NCI-H526 (cell line): ENCODE data around the gene RAB3GAP2.
"Not testable (repeated sequence)": the region's sequence is repeated elsewhere in the genome, so short reads cannot be mapped to it uniquely, and the experiment has no call there.

Source experiments
- DNase-seq, 2 experiments: peaks; one replicate each; lab custom pipeline; 2025; lab: John Stamatoyannopoulos, UW

RAB3GAP2 gene

GRCh38 chr1:220290140-220290761 lies 18.0 kb upstream of the RAB3GAP2 start:
- no peak for DNase-seq

GRCh38 chr1:220287129-220287528 lies 14.9 kb upstream of the RAB3GAP2 start:
- no peak for DNase-seq

DNA sequence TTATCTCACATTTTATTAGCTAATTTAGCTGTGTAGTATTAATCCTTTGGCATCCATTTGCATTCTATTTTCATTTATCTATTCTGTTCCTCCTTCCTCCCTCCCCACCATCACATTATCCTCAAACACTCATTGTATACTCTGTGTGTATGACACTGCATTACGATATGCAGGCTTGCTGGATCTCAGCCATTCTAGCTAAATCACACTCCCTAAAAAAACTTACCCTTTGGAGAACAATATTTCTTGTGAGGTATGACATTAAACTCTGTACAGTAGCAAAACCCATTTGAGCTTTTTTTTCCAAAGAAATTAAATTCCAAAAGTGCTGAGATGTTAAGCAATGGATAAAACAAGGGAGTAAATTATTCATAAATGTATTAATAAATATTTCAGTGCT lies 11.4 kb upstream of the RAB3GAP2 start:
- peak in 1 of 2 experiments; percentile 0 for DNase-seq

DNA sequence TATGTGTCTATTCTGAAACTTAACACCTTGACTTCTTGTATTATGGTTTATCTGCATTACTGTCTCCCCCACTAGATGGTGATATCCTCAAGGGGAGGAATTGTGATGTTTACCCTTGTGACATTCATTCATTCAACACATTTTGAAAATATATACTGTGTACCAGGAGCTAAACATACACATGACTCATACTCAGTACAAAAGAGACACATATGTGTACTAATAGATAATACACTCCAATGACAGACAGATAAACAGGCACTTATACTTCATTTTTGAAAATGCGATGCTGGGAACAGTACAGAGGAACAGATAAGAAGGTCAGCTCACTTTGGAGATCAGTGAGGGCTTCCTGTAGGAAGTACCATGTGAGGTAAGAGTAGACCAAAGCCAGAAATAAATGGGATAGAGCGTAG lies 8.9 kb upstream of the RAB3GAP2 start:
- peak; percentile 7 to 22 for DNase-seq

DNA sequence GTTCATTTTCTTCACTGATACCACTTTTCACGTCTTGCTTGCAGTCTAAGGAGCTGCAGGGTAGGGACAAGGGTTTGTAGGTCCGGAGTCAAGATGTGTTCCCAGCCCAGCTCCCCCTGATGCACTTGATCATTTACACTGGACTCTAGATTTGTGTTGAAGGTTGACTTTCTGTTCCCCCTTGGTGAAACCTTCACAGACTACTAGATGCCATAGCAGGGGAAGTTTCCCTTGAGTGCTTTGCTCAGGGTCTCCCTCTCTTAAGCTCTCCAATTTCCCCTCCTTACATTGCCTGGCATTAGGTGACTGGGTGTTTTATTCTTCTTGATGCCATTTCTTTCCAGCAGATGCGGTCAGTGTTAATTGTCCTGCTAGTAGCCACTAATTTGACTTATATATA lies 8.0 kb upstream of the RAB3GAP2 start:
- no peak for DNase-seq

DNA sequence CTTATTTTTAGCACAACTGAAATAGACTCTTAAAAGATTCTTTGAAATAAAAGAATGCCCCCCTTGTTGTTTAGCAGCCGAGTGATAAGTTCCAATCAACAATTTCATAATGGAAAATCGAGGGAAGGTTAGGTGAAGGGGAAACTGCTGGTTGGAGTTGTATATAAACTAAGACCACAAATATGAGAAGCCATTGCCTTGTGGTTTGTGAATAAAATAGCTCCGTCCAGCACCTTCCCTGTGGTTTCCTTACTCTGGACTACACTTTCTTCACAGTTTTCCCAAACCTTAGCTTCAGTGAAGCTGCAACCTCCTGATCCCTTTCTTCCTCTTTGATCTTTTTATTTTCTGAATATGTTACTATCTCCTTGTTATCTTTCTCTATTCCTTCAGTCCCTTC lies 6.7 kb upstream of the RAB3GAP2 start:
- DNase-seq = no peak

GRCh38 chr1:220275430-220275829 lies 3.2 kb upstream of the RAB3GAP2 start:
- DNase-seq = no peak

DNA sequence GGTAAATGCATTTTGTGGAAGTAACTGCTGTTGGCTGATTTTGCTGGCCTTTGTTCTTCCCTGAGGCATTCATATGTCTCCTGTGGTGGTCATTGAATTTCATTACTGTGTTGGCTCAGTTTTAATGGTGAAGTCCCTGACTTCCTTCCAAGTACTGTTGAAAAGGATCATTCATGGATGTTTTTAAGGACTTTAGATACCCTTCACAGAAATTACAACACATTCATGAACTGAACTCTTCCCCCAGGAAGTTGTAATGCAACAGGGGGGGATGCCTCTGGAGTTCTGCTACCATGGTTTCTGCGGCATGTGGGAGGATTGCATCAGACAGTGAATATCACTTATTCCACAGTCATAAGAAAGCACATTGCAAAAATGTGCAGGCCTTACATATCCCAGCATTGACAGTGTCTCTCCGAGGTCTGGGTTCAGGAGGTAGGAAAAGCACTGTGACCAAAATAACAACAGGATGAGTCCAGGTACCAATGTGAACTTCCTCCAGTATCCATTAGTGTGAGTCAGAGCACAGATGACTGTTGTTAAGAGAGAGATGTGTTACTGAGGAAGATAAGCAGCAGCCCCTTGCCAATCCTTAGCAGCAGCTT lies 2.1 kb upstream of the RAB3GAP2 start:
- no peak for DNase-seq

- DNase-seq = no peak
Measured at GRCh38 chr1:220272841-220273090, 513 bp upstream of the RAB3GAP2 start.

DNA sequence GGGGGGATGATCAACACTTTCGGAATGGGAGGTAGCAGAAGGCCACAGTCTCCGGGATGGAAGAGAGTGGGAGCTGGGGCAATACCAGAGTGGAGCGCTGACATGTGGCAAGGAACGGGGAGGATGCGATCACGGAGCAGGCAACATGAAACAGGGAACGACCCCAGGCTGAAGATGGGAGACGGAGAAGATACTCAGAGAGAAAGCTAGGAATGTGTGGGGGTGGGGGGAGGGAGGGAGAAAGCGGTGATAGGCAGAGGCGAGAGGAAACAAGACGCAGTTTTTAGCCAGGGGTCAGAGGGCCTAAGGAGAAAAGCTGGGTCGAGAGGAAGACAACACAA lies 577 bp downstream of the RAB3GAP2 start:
- DNase-seq = no peak

DNA sequence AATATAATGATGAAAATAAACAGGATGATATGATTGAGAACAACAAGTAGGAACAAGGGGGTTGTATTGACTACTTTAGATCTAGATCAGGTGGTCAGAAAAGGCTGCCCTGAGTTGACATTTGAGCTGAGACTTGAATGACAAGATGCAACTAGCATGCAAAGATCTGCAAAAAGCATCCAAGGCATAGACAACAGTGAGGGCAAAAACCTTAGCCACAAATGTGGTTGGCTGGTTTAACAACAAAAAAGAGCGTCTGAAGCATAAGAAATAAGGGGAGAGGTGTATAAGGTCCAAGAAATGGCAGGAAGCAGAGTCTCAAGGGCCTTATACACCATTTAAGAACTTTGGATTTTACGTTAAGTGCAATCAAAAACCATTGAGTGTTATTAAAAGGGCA lies 3.2 kb downstream of the RAB3GAP2 start:
- DNase-seq = no peak

DNA sequence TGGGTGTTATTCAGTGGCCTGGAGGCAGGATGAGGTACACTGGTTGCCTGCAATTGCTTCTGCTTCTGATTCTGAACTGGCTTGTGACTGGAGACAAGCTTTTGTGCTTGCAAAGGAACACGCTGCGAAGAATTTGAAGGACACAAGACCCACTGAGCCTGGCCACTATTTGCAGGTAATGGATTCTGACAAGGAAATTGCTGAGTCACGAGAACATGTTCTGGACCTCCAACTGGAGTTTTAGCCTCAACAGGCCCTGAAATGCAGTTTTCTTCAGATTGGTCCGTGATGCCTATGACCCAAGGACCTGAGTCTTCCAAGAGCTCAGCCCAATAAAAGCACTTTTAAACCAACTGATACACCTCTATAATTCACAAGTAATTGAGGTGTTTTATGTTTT lies 4.6 kb downstream of the RAB3GAP2 start:
- DNase-seq = no peak

DNA sequence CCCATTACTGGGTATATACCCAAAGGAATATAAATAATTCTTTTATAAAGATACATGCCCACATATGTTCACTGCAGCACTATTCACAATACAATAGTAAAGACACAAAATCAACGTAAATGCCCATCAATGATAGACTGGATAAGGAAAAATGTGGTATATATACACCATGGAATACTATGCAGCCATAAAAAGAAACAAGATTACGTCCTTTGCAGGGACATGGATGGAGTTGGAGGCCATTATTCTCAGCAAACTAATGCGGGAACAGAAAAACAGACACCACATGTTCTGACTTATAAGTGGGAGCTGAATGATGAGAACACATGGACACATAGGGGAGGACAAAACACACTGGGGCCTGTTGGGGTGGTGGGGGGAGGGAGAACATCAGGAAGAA lies 12.0 kb downstream of the RAB3GAP2 start:
- not testable (repeated sequence) for DNase-seq

- DNase-seq = not testable (repeated sequence)
Measured at GRCh38 chr1:220259756-220260155, 12.5 kb downstream of the RAB3GAP2 start.

DNA sequence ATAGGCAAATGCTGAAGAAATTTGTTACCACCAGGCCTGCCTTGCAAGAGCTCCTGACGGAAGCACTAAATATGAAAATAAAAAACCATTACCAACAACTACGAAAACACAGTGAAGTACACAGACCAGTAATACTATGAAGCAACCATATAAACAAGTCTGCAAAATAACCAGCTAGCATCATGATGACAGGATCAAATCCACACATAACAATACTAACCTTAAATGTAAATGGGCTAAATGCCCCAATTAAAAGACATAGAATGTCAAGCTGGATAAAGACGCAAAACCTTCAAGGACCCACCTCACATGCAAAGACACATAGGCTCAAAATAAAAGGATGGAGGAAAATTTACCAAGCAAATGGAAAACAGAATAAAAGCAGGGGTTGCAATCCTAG lies 16.1 kb downstream of the RAB3GAP2 start:
- not testable (repeated sequence) for DNase-seq

GRCh38 chr1:220255204-220255603 lies 17.0 kb downstream of the RAB3GAP2 start:
- DNase-seq = no peak

DNA sequence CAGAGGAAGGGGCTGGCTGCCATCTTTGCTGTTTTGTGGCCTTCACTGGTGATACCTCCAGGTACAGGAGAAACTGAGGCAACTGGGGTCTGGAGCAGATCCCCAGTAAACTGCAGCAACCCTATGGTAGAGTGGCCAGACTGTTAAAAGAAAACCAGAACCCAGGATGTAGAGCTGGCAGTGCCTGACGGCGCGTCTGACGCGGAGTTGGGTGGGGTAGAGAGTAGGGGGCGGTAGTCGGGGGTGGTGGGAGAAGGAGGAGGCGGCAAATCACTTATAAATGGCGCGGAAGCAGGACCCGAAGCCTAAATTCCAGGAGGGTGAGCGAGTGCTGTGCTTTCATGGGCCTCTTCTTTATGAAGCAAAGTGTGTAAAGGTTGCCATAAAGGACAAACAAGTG lies 19.0 kb downstream of the RAB3GAP2 start:
- DNase-seq = not testable (repeated sequence)

- no peak for DNase-seq
Measured at GRCh38 chr1:220251272-220251671, 21.0 kb downstream of the RAB3GAP2 start.

DNA sequence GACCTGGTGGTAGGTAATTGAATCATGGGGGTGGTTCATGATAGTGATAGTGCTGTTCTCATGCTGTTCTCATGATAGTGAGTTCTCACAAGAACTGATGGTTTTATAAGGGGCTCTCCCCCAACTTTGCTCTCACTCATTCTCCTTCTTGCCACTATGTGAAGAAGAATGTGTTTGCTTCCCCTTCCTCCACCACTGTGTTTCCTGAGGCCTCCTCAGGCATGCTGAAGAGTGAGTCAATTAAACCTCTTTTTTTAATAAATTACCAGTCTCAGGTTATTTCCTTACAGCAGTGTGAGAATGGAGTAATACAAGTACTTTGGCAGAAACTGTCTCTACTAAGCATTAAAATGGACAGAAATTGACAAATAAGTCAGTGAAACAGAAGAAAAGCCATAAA lies 21.6 kb downstream of the RAB3GAP2 start:
- no peak for DNase-seq

DNA sequence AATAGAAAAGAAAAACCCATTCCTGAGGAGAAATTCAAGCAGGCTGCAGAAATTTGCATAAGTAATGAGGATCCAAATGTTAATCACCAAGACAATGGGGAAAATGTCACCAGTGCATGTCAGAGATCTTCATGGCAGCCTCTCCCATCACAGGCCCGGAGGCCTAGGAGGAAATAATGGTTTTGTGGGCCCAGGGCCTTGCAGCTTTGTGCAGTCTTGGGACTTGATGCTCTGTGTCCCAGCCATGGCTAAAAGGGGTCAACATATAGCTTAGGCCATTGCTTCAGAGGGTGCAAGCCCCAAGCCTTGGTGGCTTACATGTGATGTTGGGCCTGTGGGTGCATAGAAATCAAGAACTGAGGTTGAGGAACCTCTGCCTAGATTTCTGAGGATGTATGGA lies 22.7 kb downstream of the RAB3GAP2 start:
- DNase-seq = no peak

DNA sequence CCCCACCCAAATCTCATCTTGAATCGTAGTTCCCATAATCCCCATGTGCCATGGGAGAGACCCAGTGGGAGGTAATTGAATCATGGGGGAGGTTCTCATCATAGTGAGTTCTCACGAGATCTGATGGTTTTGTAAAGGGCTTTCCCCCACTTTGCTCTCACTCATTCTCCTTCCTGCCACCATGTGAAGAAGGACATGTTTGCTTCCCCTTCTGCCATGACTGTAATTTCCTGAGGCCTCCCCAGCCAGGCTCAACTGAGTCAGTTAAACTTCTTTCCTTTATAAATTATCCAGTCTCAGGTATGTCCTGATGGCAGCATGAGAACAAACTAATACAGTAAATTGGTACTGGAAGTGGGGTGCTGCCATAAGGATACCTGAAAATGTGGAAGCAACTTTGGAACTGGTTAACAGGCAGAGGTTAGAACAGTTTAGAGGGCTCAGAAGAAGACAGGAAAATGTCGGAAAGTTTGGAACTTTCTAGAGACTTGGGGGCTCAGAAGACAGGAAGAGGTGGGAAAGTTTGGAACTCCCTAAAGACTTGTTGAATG lies 23.5 kb downstream of the RAB3GAP2 start:
- DNase-seq = not testable (repeated sequence)

GRCh38 chr1:220245900-220246299 lies 26.4 kb downstream of the RAB3GAP2 start:
- DNase-seq = not testable (repeated sequence)

- no peak for DNase-seq
Measured at GRCh38 chr1:220243947-220244346, 28.3 kb downstream of the RAB3GAP2 start.

GRCh38 chr1:220241072-220241663 lies 31.1 kb downstream of the RAB3GAP2 start:
- DNase-seq = no peak
